GM12878 (cell line): ENCODE results near the gene GTF2F2. TPM values are rescaled to one million over a fixed set of nuclear protein-coding genes. Genes with fewer than 3 reads are reported as not detected.

Experiments used
- ATAC-seq: fragments of 200-7000 bp; cut with Tn5 transposase; 3 replicates; pipeline ENCODE4 v1.9.1; 2020; ENCODE audit warnings: mild to moderate bottlenecking, moderate library complexity
- BruUV-seq: library from RNA; stranded (reverse); fragments of 400-500 nt; replicated peaks from 2 replicates; lab custom pipeline; 2021; lab: Mats Ljungman, UMichigan
- CTCF ChIA-PET: fragments of 300-600 bp; sonication (Branson Sonifier 250); formaldehyde crosslinking; extraction: SDS; loops from one replicate; lab custom pipeline; 2021; ENCODE audit warnings: inconsistent platforms; lab: Yijun Ruan, JAX
- POLR2A ChIA-PET: fragments of 350-600 bp; formaldehyde crosslinking; extraction: SDS; loops from one replicate; lab custom pipeline; 2021; ENCODE audit warnings: inconsistent platforms; lab: Charles Lee
- RAD21 ChIA-PET: fragments of 300-600 bp; sonication (Branson Sonifier 250); formaldehyde crosslinking; loops from one replicate; lab custom pipeline; 2023; ENCODE audit warnings: antibody characterized with exemption; ENCODE audit not compliant: unreplicated experiment; lab: Charles Lee
- SMC1A ChIA-PET: fragments of 300-600 bp; sonication (Branson Sonifier 250); formaldehyde crosslinking; loops from one replicate; lab custom pipeline; 2023; ENCODE audit not compliant: unreplicated experiment, uncharacterized antibody; lab: Charles Lee
- DNase-seq: peaks from one replicate; pipeline ENCODE4 v3.0.0-alpha.2; 2011; ENCODE audit warnings: low read depth, low spot score
- FAIRE-seq: peaks from 3 replicates; lab custom pipeline; 2011; peaks lifted over from hg19 to GRCh38; lab: Jason Lieb, UNC
- H2AFZ ChIP-seq: 2 replicates; pipeline ENCODE4 v1.6.0; 2011; ENCODE audit warnings: low read depth, low read length, control low read depth; ENCODE audit not compliant: control insufficient read depth
- H3K27ac ChIP-seq: 2 replicates; pipeline ENCODE4 v1.5.1; 2011; ENCODE audit warnings: control low read depth; ENCODE audit not compliant: control insufficient read depth, insufficient read depth
- H3K27me3 ChIP-seq, 2 experiments: replicated peaks in 1 of 2; 2 replicates each; pipeline versions ENCODE4 v1.6.0 to v1.6.1; 2011; ENCODE audit warnings: low read length in 1 of 2; ENCODE audit not compliant: control insufficient read depth in 2 of 2, insufficient read depth in 2 of 2
- H3K36me3 ChIP-seq, 2 experiments: 2 replicates each; pipeline ENCODE4 v1.5.1; 2011; ENCODE audit warnings: low read length in 1 of 2; ENCODE audit not compliant: control insufficient read depth in 2 of 2, insufficient read depth in 2 of 2
- H3K4me1 ChIP-seq: 2 replicates; pipeline ENCODE4 v1.6.1; 2011; ENCODE audit warnings: mild to moderate bottlenecking, low read length, moderate library complexity, mixed read lengths; ENCODE audit not compliant: control insufficient read depth, insufficient read depth
- H3K4me2 ChIP-seq: 2 replicates; pipeline ENCODE4 v1.6.0; 2011; ENCODE audit warnings: control low read depth; ENCODE audit not compliant: control insufficient read depth, insufficient read depth
- H3K4me3 ChIP-seq: fragments of 200-600 bp; sonication (generic); 2 replicates; pipeline ENCODE4 v1.5.1; 2016
- H3K79me2 ChIP-seq: 2 replicates; pipeline ENCODE4 v1.6.0; 2011; ENCODE audit warnings: low read length; ENCODE audit not compliant: control insufficient read depth, insufficient read depth
- H3K9ac ChIP-seq: 2 replicates; pipeline ENCODE4 v1.8.0; 2011; ENCODE audit warnings: low read length, control low read depth, mixed read lengths; ENCODE audit not compliant: control insufficient read depth, insufficient read depth
- H3K9me3 ChIP-seq: replicated peaks from 3 replicates; pipeline ENCODE4 v1.5.1; 2011; ENCODE audit warnings: mild to moderate bottlenecking, low read length; ENCODE audit not compliant: control insufficient read depth, insufficient read depth
- H4K20me1 ChIP-seq: 2 replicates; pipeline ENCODE4 v1.6.0; 2011; ENCODE audit not compliant: control insufficient read depth, insufficient read depth
- CBX5 ChIP-seq: sonication (generic); IDR thresholded peaks from 2 replicates; pipeline ENCODE4 v1.6.1; 2016; ENCODE audit warnings: low read depth, moderate library complexity, mild to moderate bottlenecking, inconsistent platforms
- CHD1 ChIP-seq: IDR thresholded peaks from 2 replicates; pipeline ENCODE4 v1.6.1; 2012; ENCODE audit warnings: low read depth, low read length, improper control_type of control experiment
- FOXK2 ChIP-seq: fragments of 450-650 bp; IDR thresholded peaks from 2 replicates; pipeline ENCODE4 v1.6.1; 2017; ENCODE audit warnings: mild to moderate bottlenecking, moderate library complexity
- HDGF ChIP-seq: fragments of 450-650 bp; IDR thresholded peaks from 2 replicates; pipeline ENCODE4 v1.6.1; 2016; ENCODE audit warnings: antibody characterized with exemption
- WGBS: methylation state at CpG from one replicate; pipeline ENCODE4 v1.1.6; 2016; ENCODE audit warnings: low lambda C conversion rate; ENCODE audit not compliant: insufficient replicate concordance, insufficient coverage; ENCODE audit errors: missing lambda C conversion rate; 5-methylcytosine and 5-hydroxymethylcytosine counted together
- in situ Hi-C: fragments of 300-500 bp; cut with MboI; formaldehyde crosslinking; loops from 9 replicates; pipeline ENCODE4 v1.14.3; 2018; ENCODE audit warnings: mixed read lengths
- intact Hi-C: fragments of 100-400 bp; cut with micrococcal nuclease; formaldehyde crosslinking; loops from one replicate; pipeline ENCODE4 v1.14.2; 2022; ENCODE audit not compliant: unreplicated experiment
- polyA plus RNA-seq, 11 experiments: library from polyadenylated mRNA; depleted of rRNA in 4 of 11; unstranded in 6 of 11; stranded (reverse) in 5 of 11; fragments of >200 nt; fragmentation: Nextera tagmentation in 4 of 11; fragmentation: Illumina TruSeq in 1 of 11; extraction: Ambion mirVana in 4 of 11; extraction: Trizol in 1 of 11; gene quantifications; 1 replicate in 1 of 11; 2 replicates in 10 of 11; pipeline versions ENCODE4 v1.2.1 to v1.2.3, GENCODE V29; 2011 to 2016; ENCODE audit warnings: inconsistent platforms in 2 of 11, missing spikeins in 2 of 11, low read depth in 1 of 11
- total RNA-seq, 4 experiments: library from RNA; depleted of rRNA in 3 of 4; stranded (reverse); fragments of >200 nt in 3 of 4; fragmentation: Illumina TruSeq in 1 of 4; extraction: Trizol in 1 of 4; gene quantifications; 2 replicates each; pipeline versions ENCODE4 v1.2.1 to v1.2.3, GENCODE V29; 2013 to 2021
- TF ChIP-seq, protein P1 (sequence below): fragments of 450-650 bp; formaldehyde crosslinking; IDR thresholded peaks from 2 replicates; pipeline ENCODE4 v1.4.0; 2022; ENCODE audit warnings: mild to moderate bottlenecking, moderate library complexity
- TF ChIP-seq, protein P2 (sequence below): fragments of 450-650 bp; IDR thresholded peaks from 2 replicates; pipeline ENCODE4 v1.6.1; 2018; ENCODE audit warnings: mild to moderate bottlenecking, low read depth, moderate library complexity; ENCODE audit not compliant: partially characterized antibody
- TF ChIP-seq, protein P3 (sequence below): IDR thresholded peaks from 2 replicates; pipeline ENCODE4 v1.6.1; 2012; ENCODE audit warnings: low read depth, low read length, improper control_type of control experiment

Gene GTF2F2
- total and polyA plus RNA-seq, 10 of the 15 experiments (the other 5 are each of a cell fraction or from before 2014, with no cell fraction given), result 14.5 to 30.8 (median 22.6) TPM

DNA sequence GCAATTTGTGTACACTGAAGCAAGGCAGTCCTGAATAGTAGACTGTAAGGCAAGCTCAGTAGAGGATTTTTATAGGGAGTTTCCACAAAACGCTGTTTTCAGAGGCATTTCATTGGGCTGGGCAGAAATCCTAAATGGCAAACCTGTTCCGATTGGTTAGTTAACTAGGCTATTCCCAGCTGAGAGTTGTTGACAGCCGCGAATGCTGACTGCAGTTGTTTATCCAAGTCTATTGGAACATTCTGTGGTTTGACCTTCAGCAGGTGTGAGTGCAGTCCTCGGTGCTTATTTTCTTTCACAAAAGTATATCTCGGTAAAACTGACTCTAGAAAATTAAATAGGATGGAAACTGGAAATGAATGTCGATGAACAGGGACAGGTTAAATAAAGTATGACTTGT lies 175.2 kb downstream of the GTF2F2 start:
- Histone ChIP-seq H3K79me2 (no peaks in the 10 kb centered on the region), H3K4me3 (no peak overlapping the region), H3K27me3 (no peaks in the 10 kb centered on the region), H3K4me2 (no peak overlapping the region), H4K20me1 (no peaks in the 10 kb centered on the region), H3K4me1 (no peaks in the 10 kb centered on the region; the same call in 1 of the 2 replicates), H3K36me3 (no peaks in the 10 kb centered on the region), H2AFZ (no peak overlapping the region), H3K9ac (no peak overlapping the region), H3K27ac (no peak overlapping the region), H3K9me3 (no peaks in the 10 kb centered on the region)
- ChIA-PET POLR2A (no interaction called here), SMC1A (interaction anchor here (0.7 kb wide), 1 partner anchor 13 kb away, joined by 4 read pairs; no protein-coding TSS in a partner anchor), RAD21 (interaction anchor here (0.6 to 0.7 kb wide), 2 partner anchors 13 to 135 kb away, joined by 3 read pairs; no protein-coding TSS in a partner anchor), CTCF (interaction anchor here (0.9 to 3.8 kb wide), 4 partner anchors 10 to 248 kb away, joined by 3 to 13 read pairs (median 4); no protein-coding TSS in a partner anchor)
- DNase-seq (no peak), ATAC-seq (no peak), FAIRE-seq (no peak)
- TF ChIP-seq, protein P1, sequence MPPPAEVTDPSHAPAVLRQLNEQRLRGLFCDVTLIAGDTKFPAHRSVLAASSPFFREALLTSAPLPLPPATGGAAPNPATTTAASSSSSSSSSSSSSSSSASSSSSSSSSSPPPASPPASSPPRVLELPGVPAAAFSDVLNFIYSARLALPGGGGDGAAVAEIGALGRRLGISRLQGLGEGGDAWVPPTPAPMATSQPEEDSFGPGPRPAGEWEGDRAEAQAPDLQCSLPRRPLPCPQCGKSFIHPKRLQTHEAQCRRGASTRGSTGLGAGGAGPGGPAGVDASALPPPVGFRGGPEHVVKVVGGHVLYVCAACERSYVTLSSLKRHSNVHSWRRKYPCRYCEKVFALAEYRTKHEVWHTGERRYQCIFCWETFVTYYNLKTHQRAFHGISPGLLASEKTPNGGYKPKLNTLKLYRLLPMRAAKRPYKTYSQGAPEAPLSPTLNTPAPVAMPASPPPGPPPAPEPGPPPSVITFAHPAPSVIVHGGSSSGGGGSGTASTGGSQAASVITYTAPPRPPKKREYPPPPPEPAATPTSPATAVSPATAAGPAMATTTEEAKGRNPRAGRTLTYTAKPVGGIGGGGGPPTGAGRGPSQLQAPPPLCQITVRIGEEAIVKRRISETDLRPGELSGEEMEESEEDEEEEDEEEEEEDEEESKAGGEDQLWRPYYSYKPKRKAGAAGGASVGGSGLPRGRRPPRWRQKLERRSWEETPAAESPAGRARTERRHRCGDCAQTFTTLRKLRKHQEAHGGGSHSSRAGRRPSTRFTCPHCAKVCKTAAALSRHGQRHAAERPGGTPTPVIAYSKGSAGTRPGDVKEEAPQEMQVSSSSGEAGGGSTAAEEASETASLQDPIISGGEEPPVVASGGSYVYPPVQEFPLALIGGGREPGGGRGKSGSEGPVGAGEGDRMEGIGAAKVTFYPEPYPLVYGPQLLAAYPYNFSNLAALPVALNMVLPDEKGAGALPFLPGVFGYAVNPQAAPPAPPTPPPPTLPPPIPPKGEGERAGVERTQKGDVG (CRISPR knock-in tag), result no peak
- no peak for TF ChIP-seq CHD1
- no peak for TF ChIP-seq CBX5
- TF ChIP-seq, protein P2, sequence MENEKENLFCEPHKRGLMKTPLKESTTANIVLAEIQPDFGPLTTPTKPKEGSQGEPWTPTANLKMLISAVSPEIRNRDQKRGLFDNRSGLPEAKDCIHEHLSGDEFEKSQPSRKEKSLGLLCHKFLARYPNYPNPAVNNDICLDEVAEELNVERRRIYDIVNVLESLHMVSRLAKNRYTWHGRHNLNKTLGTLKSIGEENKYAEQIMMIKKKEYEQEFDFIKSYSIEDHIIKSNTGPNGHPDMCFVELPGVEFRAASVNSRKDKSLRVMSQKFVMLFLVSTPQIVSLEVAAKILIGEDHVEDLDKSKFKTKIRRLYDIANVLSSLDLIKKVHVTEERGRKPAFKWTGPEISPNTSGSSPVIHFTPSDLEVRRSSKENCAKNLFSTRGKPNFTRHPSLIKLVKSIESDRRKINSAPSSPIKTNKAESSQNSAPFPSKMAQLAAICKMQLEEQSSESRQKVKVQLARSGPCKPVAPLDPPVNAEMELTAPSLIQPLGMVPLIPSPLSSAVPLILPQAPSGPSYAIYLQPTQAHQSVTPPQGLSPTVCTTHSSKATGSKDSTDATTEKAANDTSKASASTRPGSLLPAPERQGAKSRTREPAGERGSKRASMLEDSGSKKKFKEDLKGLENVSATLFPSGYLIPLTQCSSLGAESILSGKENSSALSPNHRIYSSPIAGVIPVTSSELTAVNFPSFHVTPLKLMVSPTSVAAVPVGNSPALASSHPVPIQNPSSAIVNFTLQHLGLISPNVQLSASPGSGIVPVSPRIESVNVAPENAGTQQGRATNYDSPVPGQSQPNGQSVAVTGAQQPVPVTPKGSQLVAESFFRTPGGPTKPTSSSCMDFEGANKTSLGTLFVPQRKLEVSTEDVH, result no peak
- TF ChIP-seq, protein P3, sequence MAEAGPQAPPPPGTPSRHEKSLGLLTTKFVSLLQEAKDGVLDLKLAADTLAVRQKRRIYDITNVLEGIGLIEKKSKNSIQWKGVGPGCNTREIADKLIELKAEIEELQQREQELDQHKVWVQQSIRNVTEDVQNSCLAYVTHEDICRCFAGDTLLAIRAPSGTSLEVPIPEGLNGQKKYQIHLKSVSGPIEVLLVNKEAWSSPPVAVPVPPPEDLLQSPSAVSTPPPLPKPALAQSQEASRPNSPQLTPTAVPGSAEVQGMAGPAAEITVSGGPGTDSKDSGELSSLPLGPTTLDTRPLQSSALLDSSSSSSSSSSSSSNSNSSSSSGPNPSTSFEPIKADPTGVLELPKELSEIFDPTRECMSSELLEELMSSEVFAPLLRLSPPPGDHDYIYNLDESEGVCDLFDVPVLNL, result no peak
- TF ChIP-seq FOXK2, result no peak
- no peak for TF ChIP-seq HDGF
- WGBS, result 92% methylated on average over 7 of the region's 7 CpGs
- BruUV-seq, result no TSS peak
- in situ Hi-C loops (no loop called here), intact Hi-C loops (no loop called here)
